GM18951 (cell line): ENCODE measurements around the gene GNPTAB.
"Not testable (repeated sequence)": the region's sequence is repeated elsewhere in the genome, so short reads cannot be mapped to it uniquely, and the experiment has no call there.

ENCODE experiments used
- POLR2A ChIP-seq: IDR thresholded peaks from 4 replicates; pipeline ENCODE4 v1.6.1; 2011; ENCODE audit warnings: mild to moderate bottlenecking; ENCODE audit not compliant: insufficient read length, insufficient read depth; ENCODE audit errors: extremely low read depth
- in situ Hi-C: fragments of 300-500 bp; cut with MboI; formaldehyde crosslinking; loops from one replicate; pipeline ENCODE4 v1.12.0; 2022; ENCODE audit warnings: low sequenced_read_pairs, mixed read lengths, inconsistent platforms; ENCODE audit not compliant: unreplicated experiment

The GNPTAB gene

GRCh38 chr12:101859664-101860607 is 29.2 kb upstream of the GNPTAB start:
- no peak for TF ChIP-seq POLR2A
- in situ Hi-C loops, result no loop called here

GRCh38 chr12:101858361-101858760 is 27.6 kb upstream of the GNPTAB start:
- in situ Hi-C loops, result no loop called here
- no peak for TF ChIP-seq POLR2A

GRCh38 chr12:101857043-101857558 is 26.3 kb upstream of the GNPTAB start:
- no peak for TF ChIP-seq POLR2A
- in situ Hi-C loops, result no loop called here

GRCh38 chr12:101856614-101857013 is 25.9 kb upstream of the GNPTAB start:
- in situ Hi-C loops, result not testable (repeated sequence)

- in situ Hi-C loops, result no loop called here
- no peak for TF ChIP-seq POLR2A
These were observed 25.2 kb upstream of the GNPTAB start for GRCh38 chr12:101855976-101856375.

- TF ChIP-seq POLR2A, result no peak
- in situ Hi-C loops, result no loop called here
These were observed 24.7 kb upstream of the GNPTAB start for GRCh38 chr12:101855364-101855884.

GRCh38 chr12:101854747-101855146 is 24.0 kb upstream of the GNPTAB start:
- no peak for TF ChIP-seq POLR2A
- in situ Hi-C loops, result no loop called here

- in situ Hi-C loops, result no loop called here
These were observed 22.2 kb upstream of the GNPTAB start for GRCh38 chr12:101852998-101853397.

GRCh38 chr12:101850199-101850598 is 19.4 kb upstream of the GNPTAB start:
- TF ChIP-seq POLR2A, result no peak
- in situ Hi-C loops, result no loop called here

More at GRCh38 chr12:101852998-101853397, 22.2 kb upstream of the GNPTAB start:
- TF ChIP-seq POLR2A, result no peak

GRCh38 chr12:101847325-101847724 is 16.6 kb upstream of the GNPTAB start:
- TF ChIP-seq POLR2A, result no peak
- in situ Hi-C loops, result no loop called here

GRCh38 chr12:101845137-101845711 is 14.5 kb upstream of the GNPTAB start:
- TF ChIP-seq POLR2A, result no peak
- in situ Hi-C loops, result no loop called here

GRCh38 chr12:101841069-101841468 is 10.3 kb upstream of the GNPTAB start:
- in situ Hi-C loops, result no loop called here
- no peak for TF ChIP-seq POLR2A

GRCh38 chr12:101839324-101840283 is 8.8 kb upstream of the GNPTAB start:
- TF ChIP-seq POLR2A, result no peak
- in situ Hi-C loops, result loop anchor here (10.0 kb wide), 1 partner anchor 65 kb away; no protein-coding TSS in a partner anchor
